SK-N-SH treated with all-trans-retinoic acid at 6 μM for 48 hours (cell line): ENCODE results near the gene CPLANE2.
"Not testable (repeated sequence)": the region's sequence is repeated elsewhere in the genome, so short reads cannot be mapped to it uniquely, and the experiment has no call there.

Experiments used
- ATAC-seq: fragments of 200-7000 bp; cut with Tn5 transposase; 3 replicates; pipeline ENCODE4 v1.9.1; 2020; ENCODE audit warnings: mild to moderate bottlenecking, moderate library complexity
- ARNTL ChIP-seq: fragments of 450-650 bp; formaldehyde crosslinking; IDR thresholded peaks from 2 replicates; pipeline ENCODE4 v1.5.0; 2020; ENCODE audit warnings: low read depth, mild to moderate bottlenecking, moderate library complexity, borderline replicate concordance
- CSDC2 ChIP-seq: fragments of 250-450 bp; sonication (Bioruptor Pico); IDR thresholded peaks from 2 replicates; pipeline ENCODE4 v1.5.0; 2020; ENCODE audit warnings: mild to moderate bottlenecking, moderate library complexity
- CSRNP3 ChIP-seq: fragments of 250-450 bp; sonication (Bioruptor Pico); IDR thresholded peaks from 2 replicates; pipeline ENCODE4 v1.5.1; 2021; ENCODE audit warnings: mild to moderate bottlenecking, moderate library complexity
- ESRRG ChIP-seq: fragments of 250-450 bp; sonication (Bioruptor Pico); IDR thresholded peaks from 2 replicates; pipeline ENCODE4 v1.6.1; 2021; ENCODE audit warnings: mild to moderate bottlenecking
- GLIS3 ChIP-seq: fragments of 250-450 bp; sonication (Bioruptor Pico); IDR thresholded peaks from 2 replicates; pipeline ENCODE4 v1.5.0; 2020; ENCODE audit warnings: mild to moderate bottlenecking, moderate library complexity
- ISL1 ChIP-seq: fragments of 250-450 bp; sonication (Bioruptor Pico); IDR thresholded peaks from 2 replicates; pipeline ENCODE4 v2.1.2; 2022; ENCODE audit warnings: mild to moderate bottlenecking, moderate library complexity
- OSR1 ChIP-seq: fragments of 250-450 bp; sonication (Bioruptor Pico); IDR thresholded peaks from 2 replicates; pipeline ENCODE4 v1.8.0; 2022; ENCODE audit warnings: moderate library complexity, mild to moderate bottlenecking, inconsistent platforms
- PATZ1 ChIP-seq: fragments of 250-450 bp; sonication (Bioruptor Pico); IDR thresholded peaks from 2 replicates; pipeline ENCODE4 v1.8.0; 2020; ENCODE audit warnings: mild to moderate bottlenecking, moderate library complexity, borderline replicate concordance
- POU6F1 ChIP-seq: fragments of 250-450 bp; sonication (Bioruptor Pico); IDR thresholded peaks from 2 replicates; pipeline ENCODE4 v1.8.0; 2021; ENCODE audit warnings: low read depth, mild to moderate bottlenecking, moderate library complexity, borderline replicate concordance
- SNAI2 ChIP-seq: fragments of 250-450 bp; sonication (Bioruptor Pico); IDR thresholded peaks from 2 replicates; pipeline ENCODE4 v1.5.0; 2020; ENCODE audit warnings: mild to moderate bottlenecking, moderate library complexity
- TCF4 ChIP-seq: fragments of 250-450 bp; sonication (Bioruptor Pico); IDR thresholded peaks from 2 replicates; pipeline ENCODE4 v1.8.0; 2021; ENCODE audit warnings: mild to moderate bottlenecking, moderate library complexity, borderline replicate concordance
- TSHZ2 ChIP-seq: fragments of 250-450 bp; sonication (Bioruptor Pico); IDR thresholded peaks from 2 replicates; pipeline ENCODE4 v1.5.0; 2020; ENCODE audit warnings: mild to moderate bottlenecking, moderate library complexity
- ZC3H10 ChIP-seq: fragments of 250-450 bp; sonication (Bioruptor Pico); IDR thresholded peaks from 2 replicates; pipeline ENCODE4 v1.5.1; 2021; ENCODE audit warnings: mild to moderate bottlenecking, moderate library complexity
- ZFP3 ChIP-seq: fragments of 250-450 bp; sonication (Bioruptor Pico); IDR thresholded peaks from 2 replicates; pipeline ENCODE4 v1.5.0; 2020; ENCODE audit warnings: mild to moderate bottlenecking, moderate library complexity
- ZFP30 ChIP-seq: fragments of 450-650 bp; formaldehyde crosslinking; IDR thresholded peaks from 2 replicates; pipeline ENCODE4 v1.5.0; 2022; ENCODE audit warnings: mild to moderate bottlenecking, moderate library complexity
- ZNF565 ChIP-seq: fragments of 450-650 bp; formaldehyde crosslinking; conservative IDR thresholded peaks from 2 replicates; pipeline ENCODE4 v1.5.0; 2020; ENCODE audit warnings: low read depth, mild to moderate bottlenecking, moderate library complexity
- ZNF70 ChIP-seq: fragments of 450-650 bp; formaldehyde crosslinking; IDR thresholded peaks from 2 replicates; pipeline ENCODE4 v1.5.0; 2020; ENCODE audit warnings: mild to moderate bottlenecking, moderate library complexity
- ZNF8 ChIP-seq: fragments of 450-650 bp; formaldehyde crosslinking; IDR thresholded peaks from 2 replicates; pipeline ENCODE4 v1.5.0; 2020; ENCODE audit warnings: mild to moderate bottlenecking, moderate library complexity

Gene CPLANE2

GRCh38 chr1:16215882-16216753, 20.9 kb downstream of the CPLANE2 start:
- ATAC-seq, result peak; percentile 86

GRCh38 chr1:16215240-16215639, 21.7 kb downstream of the CPLANE2 start:
- ATAC-seq, result not testable (repeated sequence)

More at GRCh38 chr1:16215882-16216753, 20.9 kb downstream of the CPLANE2 start:
- TF ChIP-seq ZNF565 (no peak), ZFP30 (CRISPR knock-in tag) (no peak), ZC3H10 (CRISPR knock-in tag) (no peak), TSHZ2 (no peak)

- not testable (repeated sequence) for ATAC-seq
Measured at GRCh38 chr1:16213544-16213943, 23.4 kb downstream of the CPLANE2 start.

- no peak for ATAC-seq
Measured at GRCh38 chr1:16213013-16213412, 24.0 kb downstream of the CPLANE2 start.

More at GRCh38 chr1:16213013-16213412, 24.0 kb downstream of the CPLANE2 start:
- no peak for TF ChIP-seq TCF4
- TF ChIP-seq CSDC2 (CRISPR knock-in tag), result no peak
- no peak for TF ChIP-seq SNAI2 (CRISPR knock-in tag)
- no peak for TF ChIP-seq ZNF8 (CRISPR knock-in tag)
- no peak for TF ChIP-seq ZNF565
- no peak for TF ChIP-seq GLIS3
- TF ChIP-seq ZFP3 (CRISPR knock-in tag), result no peak
- TF ChIP-seq CSRNP3 (CRISPR knock-in tag), result no peak
- no peak for TF ChIP-seq POU6F1
- TF ChIP-seq ISL1 (CRISPR knock-in tag), result no peak
- TF ChIP-seq ZNF70, result no peak
- no peak for TF ChIP-seq ZFP30 (CRISPR knock-in tag)
- no peak for TF ChIP-seq OSR1 (CRISPR knock-in tag)
- TF ChIP-seq PATZ1 (CRISPR knock-in tag), result no peak
- TF ChIP-seq ARNTL, result no peak
- no peak for TF ChIP-seq ESRRG (CRISPR knock-in tag)
- TF ChIP-seq, all 23 proteins: peak for 0
